GM10266 (cell line): ENCODE measurements around the gene LTA4H.

Source experiments
- DNase-seq: peaks from one replicate; pipeline ENCODE4 v3.0.0; 2012; ENCODE audit errors: extremely low spot score
- TF ChIP-seq, protein P1 (sequence below): IDR thresholded peaks from 2 replicates; pipeline ENCODE4 v1.5.1; 2012; ENCODE audit warnings: mild to moderate bottlenecking, low read depth; ENCODE audit not compliant: control insufficient read depth, insufficient read depth; ENCODE audit errors: missing control alignments

LTA4H gene

DNA sequence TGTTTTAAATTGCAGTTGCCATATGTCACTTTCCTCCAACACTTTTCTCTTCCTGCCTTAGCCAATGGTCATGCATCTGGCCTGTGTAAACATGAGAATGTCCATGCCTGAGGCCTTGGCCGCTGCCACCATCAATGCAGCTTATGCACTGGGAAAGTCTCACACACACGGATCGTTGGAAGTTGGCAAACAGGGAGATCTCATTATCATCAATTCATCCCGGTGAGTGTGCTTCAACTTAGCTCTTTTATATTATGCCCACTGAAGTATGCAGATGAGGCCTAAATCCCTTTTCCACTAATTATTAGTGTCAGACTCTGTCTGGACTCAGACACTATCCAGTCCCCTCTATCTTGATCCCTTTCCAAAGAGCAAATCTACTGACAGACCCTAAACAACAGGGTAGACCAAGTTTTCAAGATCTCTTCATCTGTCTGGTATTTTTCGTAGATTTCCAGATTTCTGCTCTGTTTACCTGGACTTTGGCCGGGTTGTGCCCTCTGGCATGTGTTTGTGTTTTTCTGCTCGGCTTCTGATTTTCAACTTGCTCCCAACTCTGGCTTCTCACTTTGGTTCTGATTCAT lies 69.0 kb downstream of the LTA4H start:
- TF ChIP-seq, protein P1, sequence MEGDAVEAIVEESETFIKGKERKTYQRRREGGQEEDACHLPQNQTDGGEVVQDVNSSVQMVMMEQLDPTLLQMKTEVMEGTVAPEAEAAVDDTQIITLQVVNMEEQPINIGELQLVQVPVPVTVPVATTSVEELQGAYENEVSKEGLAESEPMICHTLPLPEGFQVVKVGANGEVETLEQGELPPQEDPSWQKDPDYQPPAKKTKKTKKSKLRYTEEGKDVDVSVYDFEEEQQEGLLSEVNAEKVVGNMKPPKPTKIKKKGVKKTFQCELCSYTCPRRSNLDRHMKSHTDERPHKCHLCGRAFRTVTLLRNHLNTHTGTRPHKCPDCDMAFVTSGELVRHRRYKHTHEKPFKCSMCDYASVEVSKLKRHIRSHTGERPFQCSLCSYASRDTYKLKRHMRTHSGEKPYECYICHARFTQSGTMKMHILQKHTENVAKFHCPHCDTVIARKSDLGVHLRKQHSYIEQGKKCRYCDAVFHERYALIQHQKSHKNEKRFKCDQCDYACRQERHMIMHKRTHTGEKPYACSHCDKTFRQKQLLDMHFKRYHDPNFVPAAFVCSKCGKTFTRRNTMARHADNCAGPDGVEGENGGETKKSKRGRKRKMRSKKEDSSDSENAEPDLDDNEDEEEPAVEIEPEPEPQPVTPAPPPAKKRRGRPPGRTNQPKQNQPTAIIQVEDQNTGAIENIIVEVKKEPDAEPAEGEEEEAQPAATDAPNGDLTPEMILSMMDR: no peak
- DNase-seq: no peak

DNA sequence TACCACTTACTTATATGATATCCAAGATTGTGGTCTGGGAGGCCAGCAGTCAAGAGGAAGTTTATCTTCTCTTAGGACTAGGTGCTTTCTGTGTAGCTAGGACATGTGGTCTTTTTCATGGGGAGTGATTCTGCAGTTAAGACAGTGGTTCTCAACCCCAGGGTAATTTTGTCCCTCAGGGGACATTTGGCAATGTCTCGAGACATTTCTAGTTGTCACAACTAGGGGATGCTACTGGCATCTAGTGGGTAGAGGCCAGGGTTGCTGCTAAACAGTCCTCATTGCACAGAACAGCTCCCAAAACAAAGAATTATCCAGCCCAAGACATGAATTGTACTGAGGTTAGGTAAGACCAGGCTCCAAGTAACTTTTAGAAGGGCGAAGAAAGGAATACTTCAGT lies 72.3 kb downstream of the LTA4H start:
- TF ChIP-seq, protein P1: peak; percentile 31
- DNase-seq: no peak

GRCh38 chr12:95962222-95962621 lies 73.2 kb downstream of the LTA4H start:
- DNase-seq: no peak

GRCh38 chr12:95960241-95960640 lies 75.1 kb downstream of the LTA4H start:
- TF ChIP-seq, protein P1: no peak
- no peak for DNase-seq

More at GRCh38 chr12:95962222-95962621, 73.2 kb downstream of the LTA4H start:
- TF ChIP-seq, protein P1: no peak

- no peak for DNase-seq
- TF ChIP-seq, protein P1: peak; percentile 4
Observed at GRCh38 chr12:95959107-95959506, 76.3 kb downstream of the LTA4H start.

DNA sequence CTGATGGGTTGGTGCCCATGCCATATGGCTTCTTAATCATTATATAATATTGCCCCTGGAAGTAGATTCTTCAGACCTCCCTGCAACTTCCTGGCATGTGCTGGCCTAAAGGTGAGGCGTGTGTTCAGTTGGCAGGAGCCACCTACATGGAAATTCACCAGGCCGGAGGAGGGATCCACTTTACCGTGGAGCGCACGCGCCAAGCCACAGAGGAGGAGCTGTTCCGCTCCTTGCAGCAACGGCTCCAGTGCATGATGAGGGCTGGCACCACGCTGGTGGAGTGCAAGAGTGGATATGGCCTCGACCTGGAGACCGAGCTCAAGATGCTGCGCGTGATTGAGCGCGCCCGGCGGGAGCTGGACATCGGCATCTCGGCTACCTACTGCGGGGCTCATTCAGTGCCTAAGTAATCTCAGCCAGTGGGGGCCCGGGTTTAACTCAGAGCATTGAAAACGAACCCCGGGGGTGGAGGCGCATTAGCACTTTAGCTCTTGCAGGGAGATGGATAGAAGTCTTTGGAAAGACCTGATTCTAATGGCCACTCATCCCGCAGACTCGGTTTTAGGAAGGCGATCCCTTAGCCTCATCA lies 78.7 kb downstream of the LTA4H start:
- no peak for DNase-seq
- TF ChIP-seq, protein P1: no peak

DNA sequence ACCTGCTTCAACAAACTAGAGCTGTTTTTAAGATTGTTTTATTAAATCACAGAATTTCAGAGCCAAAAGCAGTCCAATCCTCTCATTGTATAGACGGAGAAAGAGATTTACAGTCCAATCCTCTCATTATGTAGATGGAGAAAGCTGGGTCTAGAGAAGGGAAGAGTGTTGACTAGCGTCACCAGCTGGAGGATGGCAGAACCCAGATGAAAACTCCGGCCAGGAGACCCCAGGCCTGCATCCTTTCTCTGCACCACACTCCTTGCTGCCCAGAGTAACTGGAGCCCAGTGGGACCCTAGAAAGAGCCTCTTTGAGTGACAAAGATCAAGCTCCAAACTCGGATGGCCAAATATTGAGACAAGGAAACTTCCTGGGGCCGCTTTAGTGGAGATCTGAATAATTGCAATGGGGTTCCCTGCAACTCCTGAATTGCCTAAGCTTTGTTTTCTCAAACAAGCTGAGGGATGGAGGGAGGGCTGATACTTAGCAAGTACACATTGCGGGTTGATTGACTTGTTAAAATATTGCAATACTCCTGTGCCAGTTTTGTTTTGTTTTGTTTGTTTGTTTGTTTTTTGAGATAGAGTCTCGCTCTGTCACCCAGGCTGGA lies 79.7 kb downstream of the LTA4H start:
- TF ChIP-seq, protein P1: no peak
- no peak for DNase-seq
